Ramos (cell line): ENCODE data around the gene SYNE4.
"Not testable (repeated sequence)": the region's sequence is repeated elsewhere in the genome, so short reads cannot be mapped to it uniquely, and the experiment has no call there.

Experiments
- in situ Hi-C: fragments of 300-500 bp; cut with MboI; formaldehyde crosslinking; loops from one replicate; pipeline ENCODE4 v1.14.3; 2022; ENCODE audit warnings: low sequenced_read_pairs; ENCODE audit not compliant: unreplicated experiment

The SYNE4 gene

DNA sequence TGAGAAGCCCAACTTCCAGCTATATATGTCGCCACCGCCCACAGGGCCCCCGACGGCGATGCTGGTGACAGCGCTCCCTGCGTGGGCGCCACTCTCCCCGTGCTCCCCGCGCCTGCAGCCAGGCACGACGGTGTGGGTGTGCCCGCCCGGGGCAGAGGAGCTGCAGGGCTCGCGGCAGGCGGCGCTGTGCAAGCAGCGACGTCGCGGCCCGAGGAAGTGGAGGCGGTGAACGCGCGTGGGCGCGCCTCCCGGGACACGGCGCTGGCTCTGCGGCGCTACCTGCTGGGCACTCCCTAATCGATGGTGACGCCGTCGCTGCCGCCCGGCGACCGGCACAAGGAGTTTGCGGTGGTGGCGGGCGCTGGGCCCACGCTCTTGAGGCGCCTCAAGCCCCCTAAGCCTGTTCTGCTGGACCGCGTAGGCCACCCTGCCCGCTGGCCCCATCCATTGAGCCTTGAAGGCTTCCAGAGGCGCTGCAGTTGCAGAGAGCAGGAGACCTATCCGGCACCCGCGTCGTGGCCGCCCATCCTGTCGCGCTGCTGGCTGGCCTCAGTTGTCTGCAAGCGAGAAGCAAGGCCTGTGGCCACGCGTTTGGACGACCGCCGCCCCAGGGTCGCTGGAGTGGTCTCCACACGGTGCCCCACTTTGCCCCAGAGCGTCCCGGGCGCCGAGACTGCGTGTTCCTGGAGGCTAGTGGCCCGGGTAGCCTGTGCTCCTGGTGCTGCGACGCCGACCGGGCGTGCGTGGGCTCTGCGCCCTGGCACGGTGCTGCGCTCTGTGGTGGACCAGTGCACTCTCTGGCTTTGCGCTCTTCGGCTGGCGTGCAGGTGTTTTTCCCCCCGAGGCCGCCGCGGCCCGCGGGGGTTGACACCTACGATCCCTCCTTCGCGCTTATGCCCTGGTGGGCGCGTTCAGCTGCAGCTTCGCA, 49.3 kb downstream of the SYNE4 start:
- in situ Hi-C loops = no loop called here

DNA sequence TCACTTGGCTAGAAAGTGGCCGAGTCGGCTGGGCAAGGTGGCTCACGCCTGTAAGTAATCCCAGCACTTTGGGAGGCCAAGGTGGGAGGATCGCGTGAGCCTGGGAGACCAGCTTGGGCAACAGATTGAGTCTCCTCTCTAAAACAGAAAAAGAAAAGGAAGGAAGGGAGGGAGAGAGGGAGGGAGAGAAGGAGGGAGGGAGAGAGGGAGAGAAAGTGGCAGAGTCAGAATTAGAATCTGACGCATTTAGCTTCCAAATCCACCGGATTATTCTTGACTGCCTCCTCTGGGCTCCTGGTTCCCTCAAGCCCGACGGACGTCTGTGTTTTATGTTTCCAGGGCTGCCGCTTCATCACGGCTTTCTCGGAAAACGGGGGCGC, 50.0 kb downstream of the SYNE4 start:
- in situ Hi-C loops = no loop called here

DNA sequence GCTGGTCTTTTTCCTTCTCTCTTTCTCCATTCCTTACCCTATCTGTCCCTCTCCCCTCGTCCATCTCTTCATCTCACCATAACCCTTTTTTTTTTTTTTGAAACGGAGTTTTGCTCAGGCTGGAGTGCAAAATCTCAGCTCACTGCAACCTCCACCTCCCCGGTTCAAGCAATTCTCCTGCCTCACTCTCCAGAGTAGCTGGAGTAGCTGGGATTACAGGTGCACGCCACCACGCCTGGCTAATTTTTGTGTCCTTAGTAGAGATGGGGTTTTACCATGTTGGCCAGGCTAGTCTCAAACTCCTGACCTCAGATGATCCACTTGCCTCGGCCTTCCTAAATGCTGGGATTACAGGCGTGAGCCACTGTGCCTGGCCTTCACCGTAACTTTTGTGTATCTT, 51.2 kb downstream of the SYNE4 start:
- in situ Hi-C loops = not testable (repeated sequence)

DNA sequence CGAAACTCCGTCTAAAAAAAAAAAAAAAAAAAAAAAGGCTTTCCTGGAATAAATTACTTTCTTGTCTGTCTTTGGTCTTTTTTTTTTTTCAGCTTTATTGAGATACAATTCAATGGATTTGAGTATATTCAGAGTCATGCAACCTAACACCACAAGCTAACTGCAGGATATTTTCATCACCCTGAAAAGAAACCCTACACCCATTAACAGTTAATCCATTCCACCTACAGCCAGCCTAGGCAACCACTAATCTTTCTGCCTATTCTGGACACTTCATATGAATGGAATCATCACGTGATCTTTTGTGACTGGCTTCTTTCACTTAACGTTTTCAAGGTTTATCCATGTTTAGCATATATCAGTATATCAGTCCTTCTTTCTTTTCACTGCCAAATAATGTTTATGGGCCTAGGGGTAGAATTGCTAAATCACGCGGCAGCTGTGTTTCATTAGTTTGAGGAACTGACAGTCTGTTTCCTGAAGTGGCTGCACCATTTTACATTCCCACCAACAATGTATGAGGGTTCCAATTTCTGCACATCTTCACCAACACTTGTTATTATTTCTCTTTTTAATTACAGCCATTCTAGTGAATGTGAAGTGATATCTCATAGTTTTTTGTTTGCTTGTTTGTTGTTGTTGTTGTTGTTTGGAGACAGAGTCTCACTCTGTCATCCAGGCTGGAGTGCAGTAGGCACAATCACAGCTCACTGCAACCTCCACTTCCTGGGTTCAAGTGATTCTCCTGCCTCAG, 52.6 kb downstream of the SYNE4 start:
- in situ Hi-C loops = no loop called here
